HG03521 (cell line): Measurements from ENCODE around the gene HBA2.
"Not testable (repeated sequence)": the region's sequence is repeated elsewhere in the genome, so short reads cannot be mapped to it uniquely, and the experiment has no call there.

Source experiments
- ATAC-seq: cut with Tn5 transposase; IDR thresholded peaks from one replicate; pipeline ENCODE4 v1.9.1; 2021; ENCODE audit warnings: mild to moderate bottlenecking, moderate library complexity; ENCODE audit not compliant: unreplicated experiment

The HBA2 gene

GRCh38 chr16:173928-174769, 1.5 kb downstream of the HBA2 start:
- ATAC-seq = not testable (repeated sequence)

DNA sequence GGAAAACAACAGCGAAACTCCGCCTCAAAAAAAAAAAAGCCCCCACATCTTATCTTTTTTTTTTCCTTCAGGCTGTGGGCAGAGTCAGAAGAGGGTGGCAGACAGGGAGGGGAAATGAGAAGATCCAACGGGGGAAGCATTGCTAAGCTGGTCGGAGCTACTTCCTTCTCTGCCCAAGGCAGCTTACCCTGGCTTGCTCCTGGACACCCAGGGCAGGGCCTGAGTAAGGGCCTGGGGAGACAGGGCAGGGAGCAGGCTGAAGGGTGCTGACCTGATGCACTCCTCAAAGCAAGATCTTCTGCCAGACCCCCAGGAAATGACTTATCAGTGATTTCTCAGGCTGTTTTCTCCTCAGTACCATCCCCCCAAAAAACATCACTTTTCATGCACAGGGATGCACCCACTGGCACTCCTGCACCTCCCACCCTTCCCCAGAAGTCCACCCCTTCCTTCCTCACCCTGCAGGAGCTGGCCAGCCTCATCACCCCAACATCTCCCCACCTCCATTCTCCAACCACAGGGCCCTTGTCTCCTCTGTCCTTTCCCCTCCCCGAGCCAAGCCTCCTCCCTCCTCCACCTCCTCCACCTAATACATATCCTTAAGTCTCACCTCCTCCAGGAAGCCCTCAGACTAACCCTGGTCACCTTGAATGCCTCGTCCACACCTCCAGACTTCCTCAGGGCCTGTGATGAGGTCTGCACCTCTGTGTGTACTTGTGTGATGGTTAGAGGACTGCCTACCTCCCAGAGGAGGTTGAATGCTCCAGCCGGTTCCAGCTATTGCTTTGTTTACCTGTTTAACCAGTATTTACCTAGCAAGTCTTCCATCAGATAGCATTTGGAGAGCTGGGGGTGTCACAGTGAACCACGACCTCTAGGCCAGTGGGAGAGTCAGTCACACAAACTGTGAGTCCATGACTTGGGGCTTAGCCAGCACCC, 2.6 kb downstream of the HBA2 start:
- no peak for ATAC-seq

DNA sequence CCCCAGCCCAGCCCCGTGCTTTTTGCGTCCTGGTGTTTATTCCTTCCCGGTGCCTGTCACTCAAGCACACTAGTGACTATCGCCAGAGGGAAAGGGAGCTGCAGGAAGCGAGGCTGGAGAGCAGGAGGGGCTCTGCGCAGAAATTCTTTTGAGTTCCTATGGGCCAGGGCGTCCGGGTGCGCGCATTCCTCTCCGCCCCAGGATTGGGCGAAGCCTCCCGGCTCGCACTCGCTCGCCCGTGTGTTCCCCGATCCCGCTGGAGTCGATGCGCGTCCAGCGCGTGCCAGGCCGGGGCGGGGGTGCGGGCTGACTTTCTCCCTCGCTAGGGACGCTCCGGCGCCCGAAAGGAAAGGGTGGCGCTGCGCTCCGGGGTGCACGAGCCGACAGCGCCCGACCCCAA, 3.3 kb downstream of the HBA2 start:
- not testable (repeated sequence) for ATAC-seq

DNA sequence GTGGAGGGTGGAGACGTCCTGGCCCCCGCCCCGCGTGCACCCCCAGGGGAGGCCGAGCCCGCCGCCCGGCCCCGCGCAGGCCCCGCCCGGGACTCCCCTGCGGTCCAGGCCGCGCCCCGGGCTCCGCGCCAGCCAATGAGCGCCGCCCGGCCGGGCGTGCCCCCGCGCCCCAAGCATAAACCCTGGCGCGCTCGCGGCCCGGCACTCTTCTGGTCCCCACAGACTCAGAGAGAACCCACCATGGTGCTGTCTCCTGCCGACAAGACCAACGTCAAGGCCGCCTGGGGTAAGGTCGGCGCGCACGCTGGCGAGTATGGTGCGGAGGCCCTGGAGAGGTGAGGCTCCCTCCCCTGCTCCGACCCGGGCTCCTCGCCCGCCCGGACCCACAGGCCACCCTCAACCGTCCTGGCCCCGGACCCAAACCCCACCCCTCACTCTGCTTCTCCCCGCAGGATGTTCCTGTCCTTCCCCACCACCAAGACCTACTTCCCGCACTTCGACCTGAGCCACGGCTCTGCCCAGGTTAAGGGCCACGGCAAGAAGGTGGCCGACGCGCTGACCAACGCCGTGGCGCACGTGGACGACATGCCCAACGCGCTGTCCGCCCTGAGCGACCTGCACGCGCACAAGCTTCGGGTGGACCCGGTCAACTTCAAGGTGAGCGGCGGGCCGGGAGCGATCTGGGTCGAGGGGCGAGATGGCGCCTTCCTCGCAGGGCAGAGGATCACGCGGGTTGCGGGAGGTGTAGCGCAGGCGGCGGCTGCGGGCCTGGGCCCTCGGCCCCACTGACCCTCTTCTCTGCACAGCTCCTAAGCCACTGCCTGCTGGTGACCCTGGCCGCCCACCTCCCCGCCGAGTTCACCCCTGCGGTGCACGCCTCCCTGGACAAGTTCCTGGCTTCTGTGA, 4.1 kb downstream of the HBA2 start, which contains the start of gene HBA1:
HBA1 (plus strand) TSS at position 204 of the 906 bp plus-strand sequence; CDS start at position 241, 37 bp downstream.
- ATAC-seq = not testable (repeated sequence)

GRCh38 chr16:177394-177822, 4.7 kb downstream of the HBA2 start:
- no peak for ATAC-seq

DNA sequence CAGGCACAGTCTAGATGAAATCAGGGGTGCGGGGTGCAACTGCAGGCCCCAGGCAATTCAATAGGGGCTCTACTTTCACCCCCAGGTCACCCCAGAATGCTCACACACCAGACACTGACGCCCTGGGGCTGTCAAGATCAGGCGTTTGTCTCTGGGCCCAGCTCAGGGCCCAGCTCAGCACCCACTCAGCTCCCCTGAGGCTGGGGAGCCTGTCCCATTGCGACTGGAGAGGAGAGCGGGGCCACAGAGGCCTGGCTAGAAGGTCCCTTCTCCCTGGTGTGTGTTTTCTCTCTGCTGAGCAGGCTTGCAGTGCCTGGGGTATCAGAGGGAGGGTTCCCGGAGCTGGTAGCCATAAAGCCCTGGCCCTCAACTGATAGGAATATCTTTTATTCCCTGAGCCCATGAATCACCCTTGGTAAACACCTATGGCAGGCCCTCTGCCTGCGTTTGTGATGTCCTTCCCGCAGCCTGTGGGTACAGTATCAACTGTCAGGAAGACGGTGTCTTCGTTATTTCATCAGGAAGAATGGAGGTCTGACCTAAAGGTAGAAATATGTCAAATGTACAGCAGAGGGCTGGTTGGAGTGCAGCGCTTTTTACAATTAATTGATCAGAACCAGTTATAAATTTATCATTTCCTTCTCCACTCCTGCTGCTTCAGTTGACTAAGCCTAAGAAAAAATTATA, 5.4 kb downstream of the HBA2 start:
- no peak for ATAC-seq

DNA sequence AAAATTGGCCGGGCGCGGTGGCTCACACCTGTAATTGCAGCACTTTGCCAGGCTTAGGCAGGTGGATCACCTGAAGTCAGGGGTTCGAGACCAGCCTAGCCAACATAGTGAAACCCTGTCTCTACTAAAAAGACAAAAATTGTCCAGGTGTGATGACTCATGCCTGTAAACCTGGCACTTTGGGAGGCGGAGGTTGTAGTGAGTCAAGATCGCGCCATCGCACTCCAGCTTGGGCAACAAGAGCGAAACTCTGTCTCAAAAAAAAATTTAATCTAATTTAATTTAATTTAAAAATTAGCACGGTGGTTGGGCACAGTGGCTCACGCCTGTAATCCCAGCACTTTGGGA, 6.0 kb downstream of the HBA2 start:
- ATAC-seq = no peak

DNA sequence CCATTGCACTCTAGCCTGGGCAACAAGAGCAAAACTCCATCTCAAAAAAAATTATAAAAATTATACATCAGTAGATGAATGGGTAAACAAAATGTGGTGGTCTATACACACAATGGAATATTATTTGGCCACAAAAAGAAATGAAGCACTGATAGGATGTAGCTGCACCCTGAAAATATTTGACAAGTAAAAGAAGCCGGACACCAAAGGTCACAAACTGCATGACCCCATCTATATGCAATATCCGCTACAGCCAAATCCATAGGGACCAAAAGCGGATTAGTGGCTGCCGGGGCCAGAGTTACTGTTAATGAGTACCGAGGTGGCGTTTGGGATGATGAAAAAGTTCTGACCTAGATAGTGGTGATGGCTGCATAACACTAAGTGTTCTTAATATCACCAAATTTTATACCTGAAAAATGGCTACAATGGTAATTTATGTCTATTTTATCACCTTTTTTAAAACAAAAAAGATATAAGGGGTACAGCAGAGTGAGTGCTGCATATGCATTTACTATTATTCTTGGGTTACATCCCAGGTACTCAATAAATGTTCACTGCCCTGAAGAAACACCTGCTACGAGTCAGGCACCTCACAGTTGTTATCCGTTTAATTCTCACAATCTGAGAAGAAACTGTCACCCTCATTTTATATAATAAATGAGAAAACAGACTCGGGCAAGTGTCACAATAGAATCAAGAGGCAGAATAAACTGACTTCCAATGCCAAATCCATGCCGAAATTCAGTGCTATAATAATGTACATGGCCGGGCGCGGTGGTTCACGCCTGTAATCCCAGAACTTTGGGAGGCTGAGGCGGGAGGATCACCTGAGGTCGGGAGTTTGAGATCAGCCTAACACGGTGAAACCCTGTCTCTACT, 6.8 kb downstream of the HBA2 start:
- no peak for ATAC-seq

DNA sequence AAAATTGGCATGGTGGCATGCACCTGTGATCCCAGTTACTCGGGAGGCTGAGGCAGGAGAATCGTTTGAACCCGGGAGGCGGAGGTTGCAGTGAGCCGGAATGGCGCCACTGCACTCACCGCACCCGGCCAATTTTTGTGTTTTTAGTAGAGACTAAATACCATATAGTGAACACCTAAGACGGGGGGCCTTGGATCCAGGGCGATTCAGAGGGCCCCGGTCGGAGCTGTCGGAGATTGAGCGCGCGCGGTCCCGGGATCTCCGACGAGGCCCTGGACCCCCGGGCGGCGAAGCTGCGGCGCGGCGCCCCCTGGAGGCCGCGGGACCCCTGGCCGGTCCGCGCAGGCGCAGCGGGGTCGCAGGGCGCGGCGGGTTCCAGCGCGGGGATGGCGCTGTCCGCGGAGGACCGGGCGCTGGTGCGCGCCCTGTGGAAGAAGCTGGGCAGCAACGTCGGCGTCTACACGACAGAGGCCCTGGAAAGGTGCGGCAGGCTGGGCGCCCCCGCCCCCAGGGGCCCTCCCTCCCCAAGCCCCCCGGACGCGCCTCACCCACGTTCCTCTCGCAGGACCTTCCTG, 7.5 kb downstream of the HBA2 start, which contains the start of gene HBQ1:
HBQ1 (plus strand) TSS at position 359 of the 575 bp plus-strand sequence; CDS start at position 387, 28 bp downstream.
- ATAC-seq = no peak

DNA sequence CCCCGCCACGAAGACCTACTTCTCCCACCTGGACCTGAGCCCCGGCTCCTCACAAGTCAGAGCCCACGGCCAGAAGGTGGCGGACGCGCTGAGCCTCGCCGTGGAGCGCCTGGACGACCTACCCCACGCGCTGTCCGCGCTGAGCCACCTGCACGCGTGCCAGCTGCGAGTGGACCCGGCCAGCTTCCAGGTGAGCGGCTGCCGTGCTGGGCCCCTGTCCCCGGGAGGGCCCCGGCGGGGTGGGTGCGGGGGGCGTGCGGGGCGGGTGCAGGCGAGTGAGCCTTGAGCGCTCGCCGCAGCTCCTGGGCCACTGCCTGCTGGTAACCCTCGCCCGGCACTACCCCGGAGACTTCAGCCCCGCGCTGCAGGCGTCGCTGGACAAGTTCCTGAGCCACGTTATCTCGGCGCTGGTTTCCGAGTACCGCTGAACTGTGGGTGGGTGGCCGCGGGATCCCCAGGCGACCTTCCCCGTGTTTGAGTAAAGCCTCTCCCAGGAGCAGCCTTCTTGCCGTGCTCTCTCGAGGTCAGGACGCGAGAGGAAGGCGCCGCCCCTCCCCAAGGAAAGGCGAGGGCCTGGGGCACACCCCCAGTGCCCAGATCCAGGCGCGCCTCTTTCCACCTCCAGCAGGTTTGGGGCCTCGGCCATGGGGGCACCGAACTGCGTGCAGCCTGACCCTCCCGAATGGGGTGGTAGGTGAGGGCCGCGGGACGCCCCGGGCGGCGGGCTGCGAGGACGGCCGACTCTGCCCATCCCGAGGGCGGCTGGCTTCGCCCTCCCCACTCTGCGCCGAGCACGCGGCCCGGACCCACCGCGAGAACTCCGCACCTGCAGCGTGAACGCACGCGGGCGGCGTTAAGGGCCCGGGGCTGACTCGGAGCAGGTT, 8.2 kb downstream of the HBA2 start:
- ATAC-seq = no peak

DNA sequence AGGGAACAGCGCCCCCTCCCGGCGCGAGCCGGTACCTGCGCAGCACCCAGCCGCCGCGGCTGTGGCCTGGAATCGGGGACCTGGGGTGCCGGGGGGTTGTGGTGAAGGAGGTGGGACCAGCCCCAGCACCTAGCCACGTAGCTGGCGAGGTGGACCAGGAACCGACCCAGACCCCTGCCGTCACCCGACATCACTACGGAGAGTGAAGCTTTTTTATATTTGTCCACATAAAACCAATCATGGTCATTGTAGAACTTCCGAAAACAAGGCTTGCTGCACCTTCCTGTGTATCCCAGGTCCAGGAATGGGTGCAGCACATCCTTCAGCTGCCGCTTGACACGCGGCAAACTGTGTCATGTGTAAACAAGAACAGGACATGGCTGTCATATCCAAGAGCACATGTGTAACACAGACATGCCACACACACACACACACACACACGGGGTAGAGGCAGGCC, 8.9 kb downstream of the HBA2 start:
- ATAC-seq = no peak

GRCh38 chr16:183005-183404, 10.3 kb downstream of the HBA2 start:
- ATAC-seq = no peak

GRCh38 chr16:185213-185612, 12.5 kb downstream of the HBA2 start:
- no peak for ATAC-seq

DNA sequence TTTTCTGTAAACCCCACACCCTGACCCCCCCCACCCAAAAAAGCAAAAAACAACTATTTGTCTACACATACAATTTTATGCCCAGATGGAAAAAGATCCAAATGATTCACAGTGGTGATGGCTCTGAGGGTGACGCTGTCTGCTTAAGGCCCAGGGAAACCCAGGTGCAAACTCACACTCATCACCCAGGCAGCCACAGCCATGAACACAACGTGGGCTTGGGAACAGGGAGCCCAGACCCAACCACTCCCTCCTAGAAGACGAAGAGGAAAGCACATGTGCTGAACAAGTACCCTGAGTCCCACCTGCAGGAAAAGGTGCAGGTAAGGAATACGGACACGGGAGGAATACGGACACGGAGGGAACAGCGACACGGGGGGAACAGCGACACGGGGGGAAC, 13.0 kb downstream of the HBA2 start:
- no peak for ATAC-seq

GRCh38 chr16:187330-187729, 14.7 kb downstream of the HBA2 start:
- no peak for ATAC-seq

DNA sequence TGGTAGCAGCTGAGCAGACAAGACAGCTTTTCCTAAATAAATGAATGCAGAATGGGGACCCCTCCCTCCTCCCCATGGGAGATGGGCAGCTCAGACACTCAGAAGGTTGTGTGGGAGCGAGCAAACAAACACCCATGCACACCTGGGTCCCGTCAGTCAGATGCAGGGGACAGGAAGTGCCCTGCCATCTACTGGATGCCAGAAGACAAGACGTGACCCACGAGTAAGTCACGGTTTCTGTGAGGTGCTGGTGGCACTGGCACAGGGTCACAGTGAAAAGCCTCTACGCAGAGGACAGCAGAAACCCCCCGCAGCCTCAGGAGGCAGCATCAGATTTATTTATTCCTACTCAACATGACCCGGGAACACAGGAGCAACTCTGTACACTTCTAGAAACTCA, 16.0 kb downstream of the HBA2 start:
- no peak for ATAC-seq

DNA sequence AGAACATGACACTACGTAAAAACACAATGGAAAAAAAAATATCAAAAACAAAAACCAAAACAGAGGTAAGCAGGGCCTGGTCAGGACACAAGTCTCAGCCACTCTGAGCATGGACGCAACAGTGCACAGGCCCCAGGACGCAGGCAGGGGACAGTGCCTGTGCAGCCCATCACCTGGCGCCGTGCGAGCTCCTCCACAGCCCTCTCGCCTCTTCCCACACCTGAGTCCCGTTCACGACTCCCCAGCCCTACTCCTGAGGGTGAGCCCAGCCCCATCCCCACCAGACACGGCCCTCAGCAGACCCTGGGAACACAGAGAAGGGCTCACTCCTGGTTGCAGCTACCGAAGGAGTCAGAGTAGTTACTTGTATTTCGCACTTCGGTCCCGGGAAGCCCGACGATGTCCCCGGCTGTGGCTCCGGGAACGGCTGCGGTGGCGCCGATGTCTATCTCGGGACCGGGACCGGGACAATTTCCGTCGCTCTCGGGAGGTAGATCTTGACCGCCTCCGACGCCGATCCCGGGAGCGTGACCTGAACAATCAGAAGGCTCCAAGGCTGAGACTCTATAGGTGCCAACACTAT, 17.0 kb downstream of the HBA2 start:
- ATAC-seq = no peak
